ENCODE data around the gene FAM171A1.

DNA sequence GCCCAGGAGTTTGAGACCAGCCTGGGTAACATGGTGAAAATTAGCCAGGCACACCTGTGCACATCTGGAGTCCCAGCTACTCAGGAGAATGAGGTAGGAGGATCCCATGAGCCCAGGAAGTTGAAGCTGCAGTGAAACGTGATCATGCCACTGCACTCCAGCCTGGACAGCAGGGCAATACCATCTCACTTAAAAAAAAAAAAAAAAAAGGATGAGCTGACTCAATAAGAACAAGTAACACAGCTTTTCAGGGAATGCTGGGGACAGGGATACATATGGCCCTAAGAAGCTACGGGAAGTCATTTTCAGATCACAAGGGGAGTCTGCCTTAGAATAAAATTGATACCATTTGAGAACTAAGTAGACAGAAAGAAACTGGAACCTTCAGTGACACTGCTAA, 41.7 kb downstream of the FAM171A1 start:
- TF ChIP-seq, protein P1, sequence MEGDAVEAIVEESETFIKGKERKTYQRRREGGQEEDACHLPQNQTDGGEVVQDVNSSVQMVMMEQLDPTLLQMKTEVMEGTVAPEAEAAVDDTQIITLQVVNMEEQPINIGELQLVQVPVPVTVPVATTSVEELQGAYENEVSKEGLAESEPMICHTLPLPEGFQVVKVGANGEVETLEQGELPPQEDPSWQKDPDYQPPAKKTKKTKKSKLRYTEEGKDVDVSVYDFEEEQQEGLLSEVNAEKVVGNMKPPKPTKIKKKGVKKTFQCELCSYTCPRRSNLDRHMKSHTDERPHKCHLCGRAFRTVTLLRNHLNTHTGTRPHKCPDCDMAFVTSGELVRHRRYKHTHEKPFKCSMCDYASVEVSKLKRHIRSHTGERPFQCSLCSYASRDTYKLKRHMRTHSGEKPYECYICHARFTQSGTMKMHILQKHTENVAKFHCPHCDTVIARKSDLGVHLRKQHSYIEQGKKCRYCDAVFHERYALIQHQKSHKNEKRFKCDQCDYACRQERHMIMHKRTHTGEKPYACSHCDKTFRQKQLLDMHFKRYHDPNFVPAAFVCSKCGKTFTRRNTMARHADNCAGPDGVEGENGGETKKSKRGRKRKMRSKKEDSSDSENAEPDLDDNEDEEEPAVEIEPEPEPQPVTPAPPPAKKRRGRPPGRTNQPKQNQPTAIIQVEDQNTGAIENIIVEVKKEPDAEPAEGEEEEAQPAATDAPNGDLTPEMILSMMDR (IDR thresholded peaks at IDR 0.05; ENCODE audit: low read length) = no peak
- TF ChIP-seq EZH2 (optimal IDR thresholded peaks at IDR 0.05; ENCODE audit: low read depth, low read length) = no peak
- TF ChIP-seq EZH2phosphoT487 (IDR thresholded peaks at IDR 0.05; ENCODE audit: low read length) = no peak
